Fibroblast of skin of right biceps (primary cell): ENCODE data around the gene PRKN.

Experiments
- DNase-seq: peaks from one replicate; pipeline ENCODE4 v3.0.0-alpha.2; 2013

PRKN gene

GRCh38 chr6:162727322-162728182 is at the start of gene PRKN, which contains the start of gene PACRG:
Gene PRKN, minus strand, starts transcription at chr6:162727766.
Gene PACRG, plus strand, starts transcription at chr6:162727974.
- DNase-seq: peak; percentile 97

GRCh38 chr6:162777091-162777490 is 49.5 kb upstream of the PRKN start:
- no peak for DNase-seq

GRCh38 chr6:162773996-162774395 is 46.4 kb upstream of the PRKN start:
- DNase-seq: no peak

GRCh38 chr6:162772466-162772865 is 44.9 kb upstream of the PRKN start:
- DNase-seq: no peak

- DNase-seq: no peak
Observed at GRCh38 chr6:162770955-162771354, 43.4 kb upstream of the PRKN start.

GRCh38 chr6:162770136-162770535 is 42.6 kb upstream of the PRKN start:
- no peak for DNase-seq

GRCh38 chr6:162753775-162754174 is 26.2 kb upstream of the PRKN start:
- DNase-seq: no peak

GRCh38 chr6:162751211-162751859 is 23.8 kb upstream of the PRKN start:
- DNase-seq: no peak

- peak; percentile 46 for DNase-seq
Observed at GRCh38 chr6:162750776-162751175, 23.2 kb upstream of the PRKN start.

- no peak for DNase-seq
Observed at GRCh38 chr6:162736961-162737360, 9.4 kb upstream of the PRKN start.

GRCh38 chr6:162733489-162733888 is 5.9 kb upstream of the PRKN start:
- DNase-seq: no peak

- no peak for DNase-seq
Observed at GRCh38 chr6:162730502-162730901, 2.9 kb upstream of the PRKN start.

- no peak for DNase-seq
Observed at GRCh38 chr6:162728706-162729105, 1.1 kb upstream of the PRKN start.

GRCh38 chr6:162728197-162728596 is 631 bp upstream of the PRKN start:
- DNase-seq: no peak

- DNase-seq: no peak
Observed at GRCh38 chr6:162726947-162727321, 632 bp downstream of the PRKN start.

- no peak for DNase-seq
Observed at GRCh38 chr6:162722633-162723032, 4.9 kb downstream of the PRKN start.

- DNase-seq: no peak
Observed at GRCh38 chr6:162722226-162722625, 5.3 kb downstream of the PRKN start.

GRCh38 chr6:162721404-162721687 is 6.2 kb downstream of the PRKN start:
- DNase-seq: no peak

GRCh38 chr6:162719528-162719927 is 8.0 kb downstream of the PRKN start:
- DNase-seq: no peak

- DNase-seq: no peak
Observed at GRCh38 chr6:162715601-162716000, 12.0 kb downstream of the PRKN start.

GRCh38 chr6:162713974-162714780 is 13.4 kb downstream of the PRKN start:
- DNase-seq: no peak

GRCh38 chr6:162712694-162713093 is 14.9 kb downstream of the PRKN start:
- DNase-seq: no peak

- DNase-seq: no peak
Observed at GRCh38 chr6:162711376-162711775, 16.2 kb downstream of the PRKN start.

- DNase-seq: no peak
Observed at GRCh38 chr6:162710936-162711335, 16.6 kb downstream of the PRKN start.
